GM15510 (cell line): ENCODE measurements around the gene ZNF718.

Source experiments
- POLR2A ChIP-seq: IDR thresholded peaks from 3 replicates; pipeline ENCODE4 v1.6.1; 2011; ENCODE audit warnings: borderline replicate concordance; ENCODE audit not compliant: insufficient read length; ENCODE audit errors: extremely low read depth

ZNF718 gene

GRCh38 chr4:132483-132882 is 8.2 kb downstream of the ZNF718 start:
- no peak for TF ChIP-seq POLR2A

GRCh38 chr4:138935-139334 is 14.6 kb downstream of the ZNF718 start:
- no peak for TF ChIP-seq POLR2A

DNA sequence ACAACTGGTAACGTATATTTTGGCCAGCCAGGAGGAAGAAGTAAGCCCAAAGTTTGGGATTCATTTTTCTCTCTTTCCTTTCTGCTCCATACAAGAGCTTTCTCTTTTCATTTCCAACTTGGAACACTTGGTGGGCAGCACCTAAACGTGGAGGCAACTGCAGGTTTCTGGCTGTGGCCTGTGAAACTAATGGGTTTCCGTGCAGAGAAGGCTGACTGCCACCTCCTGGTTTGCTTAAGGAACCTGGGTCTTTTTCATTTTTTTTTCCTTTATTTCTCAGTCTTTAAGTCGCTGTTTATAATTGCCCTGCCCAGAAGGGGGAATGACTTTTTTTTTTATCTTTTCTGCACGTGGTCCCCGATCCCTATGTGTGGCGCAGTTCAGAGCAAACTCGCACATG is 15.4 kb downstream of the ZNF718 start:
- TF ChIP-seq POLR2A = no peak

GRCh38 chr4:146621-147020 is 22.3 kb downstream of the ZNF718 start:
- TF ChIP-seq POLR2A = no peak

GRCh38 chr4:147233-147632 is 22.9 kb downstream of the ZNF718 start:
- TF ChIP-seq POLR2A = no peak

DNA sequence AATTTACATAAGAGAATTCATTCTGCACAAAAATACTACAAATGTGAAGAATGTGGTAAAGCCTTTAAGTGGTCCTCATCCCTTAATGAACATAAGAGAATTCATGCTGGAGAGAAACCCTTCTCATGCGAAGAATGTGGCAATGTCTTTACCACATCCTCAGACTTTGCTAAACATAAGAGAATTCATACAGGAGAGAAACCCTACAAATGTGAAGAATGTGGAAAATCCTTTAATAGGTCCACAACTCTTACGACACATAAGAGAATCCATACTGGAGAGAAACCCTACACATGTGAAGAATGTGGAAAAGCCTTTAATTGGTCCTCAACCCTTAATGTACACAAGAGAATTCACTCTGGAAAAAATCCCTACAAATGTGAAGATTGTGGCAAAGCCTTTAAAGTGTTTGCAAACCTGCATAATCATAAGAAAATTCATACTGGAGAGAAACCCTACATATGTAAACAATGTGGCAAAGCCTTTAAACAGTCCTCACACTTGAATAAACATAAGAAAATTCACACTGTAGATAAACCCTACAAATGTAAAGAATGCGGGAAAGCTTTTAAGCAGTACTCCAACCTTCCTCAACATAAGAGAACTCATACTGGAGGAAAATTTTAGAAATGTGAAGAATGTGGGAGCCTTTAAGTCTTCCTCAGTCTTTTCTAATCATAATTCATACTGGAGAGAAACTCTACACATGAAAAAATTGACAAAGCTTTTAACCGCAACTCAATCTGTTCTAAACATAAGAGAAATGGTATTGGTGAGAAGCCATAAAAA is 37.4 kb downstream of the ZNF718 start:
- no peak for TF ChIP-seq POLR2A

- no peak for TF ChIP-seq POLR2A
Measured at GRCh38 chr4:173666-174314, 49.5 kb downstream of the ZNF718 start.

GRCh38 chr4:175986-176385 is 51.7 kb downstream of the ZNF718 start:
- no peak for TF ChIP-seq POLR2A

- no peak for TF ChIP-seq POLR2A
Measured at GRCh38 chr4:176995-177394, 52.7 kb downstream of the ZNF718 start.

GRCh38 chr4:188091-188490 is 63.8 kb downstream of the ZNF718 start:
- TF ChIP-seq POLR2A = no peak

DNA sequence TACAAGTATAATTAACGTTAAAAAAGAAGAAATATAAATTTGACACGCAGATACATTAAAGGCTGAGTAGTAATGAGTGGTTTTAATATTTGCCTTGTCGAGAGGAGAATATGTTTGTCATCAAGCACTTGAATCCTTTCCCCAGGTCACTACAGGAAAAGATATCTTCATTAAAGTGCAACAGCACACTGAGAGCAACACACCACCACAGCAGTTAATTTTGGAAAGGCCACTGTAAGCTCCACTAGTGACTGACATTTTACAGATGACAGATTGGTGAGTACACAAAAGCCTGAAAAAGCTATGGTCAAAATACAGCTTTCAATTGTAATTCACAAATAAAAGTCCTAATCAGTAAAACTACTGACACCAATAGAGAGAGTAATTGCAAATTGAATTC is 76.6 kb downstream of the ZNF718 start:
- no peak for TF ChIP-seq POLR2A

DNA sequence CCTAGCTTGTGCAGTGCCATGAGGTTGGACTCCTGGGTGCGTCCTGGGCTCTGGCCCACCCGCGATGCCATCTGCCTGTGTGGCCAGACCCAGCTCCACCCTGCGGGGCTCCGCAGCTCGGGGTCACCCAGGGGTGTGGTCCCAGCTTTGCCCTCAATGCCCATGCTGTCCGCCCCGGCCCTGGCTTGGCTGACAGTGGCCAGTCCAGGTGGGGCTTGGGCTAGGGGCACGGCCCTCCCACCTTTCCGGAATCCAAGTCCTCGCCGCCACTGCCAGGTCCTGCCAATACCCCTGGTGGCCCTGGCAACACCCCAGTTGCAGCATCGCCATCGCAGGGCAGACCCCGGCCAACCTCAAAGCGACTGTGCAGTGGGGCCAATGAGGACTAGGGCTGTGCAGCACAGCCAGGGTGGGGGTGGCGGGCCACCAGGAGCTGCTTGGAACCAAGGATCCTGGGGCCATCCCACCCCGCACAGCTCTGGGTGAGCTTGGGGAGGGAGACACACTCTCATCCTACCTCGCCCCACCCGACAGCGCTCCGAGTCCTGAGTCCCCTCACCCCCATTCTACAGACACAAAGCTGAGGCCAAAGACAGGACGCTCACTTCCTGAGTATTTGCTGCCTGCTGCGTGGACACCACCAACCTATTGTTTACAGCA is 80.9 kb downstream of the ZNF718 start:
- no peak for TF ChIP-seq POLR2A

- no peak for TF ChIP-seq POLR2A
Measured at GRCh38 chr4:206054-206453, 81.8 kb downstream of the ZNF718 start.

- TF ChIP-seq POLR2A = no peak
Measured at GRCh38 chr4:211033-211511, 86.8 kb downstream of the ZNF718 start.

DNA sequence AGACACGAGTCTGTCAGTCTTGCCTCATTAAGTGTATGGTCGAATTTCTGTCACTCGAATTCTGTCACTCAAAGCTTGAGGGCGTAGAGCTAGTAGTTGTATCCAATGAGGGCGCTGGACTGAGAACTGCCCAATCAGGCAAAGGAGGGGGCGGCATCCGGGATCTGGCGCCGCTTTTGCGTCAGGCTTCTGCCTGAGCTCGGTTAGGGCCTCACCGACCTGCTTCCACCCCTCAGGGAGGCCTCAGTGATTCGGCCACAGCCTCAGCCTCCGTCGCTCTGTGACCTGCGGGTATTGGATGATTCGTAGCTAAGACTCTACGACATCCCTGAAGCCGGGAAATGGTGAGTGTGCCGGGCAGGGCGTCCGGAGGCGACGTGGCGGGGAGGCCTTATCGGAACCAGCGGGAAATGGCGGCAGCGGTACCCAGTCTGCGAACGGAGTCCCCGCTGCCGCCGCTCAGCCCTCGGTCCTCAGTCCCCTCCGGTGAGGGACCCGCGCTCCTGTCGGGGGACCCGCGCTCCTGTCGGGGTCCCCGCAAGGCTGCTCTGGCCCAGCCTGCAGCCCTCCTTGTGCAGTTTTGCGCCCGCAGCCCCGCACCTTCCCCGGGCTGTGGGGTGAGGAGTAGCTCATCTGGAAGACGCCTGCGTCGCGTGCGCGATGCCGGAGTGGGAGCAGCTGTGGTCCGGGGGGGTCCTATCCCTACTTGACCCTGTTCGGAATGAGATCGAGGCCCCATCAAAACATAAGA is 88.3 kb downstream of the ZNF718 start:
- no peak for TF ChIP-seq POLR2A
